ENCODE results near the gene OSCP1. TPM values are rescaled to one million over a fixed set of nuclear protein-coding genes. Genes with fewer than 3 reads are reported as not detected.

OSCP1 gene
- total and polyA plus RNA-seq, 2 experiments from 2014 or later, result 2.2 to 2.6 TPM

DNA sequence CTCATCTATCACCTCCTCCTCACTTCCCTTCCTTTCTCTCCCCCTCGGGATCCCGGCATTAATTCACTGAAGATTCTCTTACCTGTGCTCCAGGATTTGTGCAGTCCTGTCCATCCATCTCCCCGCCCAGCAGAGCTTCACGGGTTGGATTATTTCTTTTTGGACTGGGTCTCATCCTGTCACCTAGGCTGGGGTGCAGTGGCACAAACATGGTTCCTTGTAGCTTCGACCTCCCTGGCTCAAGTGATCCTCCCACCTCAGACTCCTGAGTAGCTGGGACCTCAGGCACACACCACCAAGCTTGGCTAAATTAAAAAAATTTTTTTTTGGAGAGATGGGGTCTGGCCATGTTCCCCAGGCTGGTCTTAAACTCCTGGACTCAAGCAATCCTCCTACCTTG is 44.7 kb upstream of the OSCP1 start:
- Histone ChIP-seq H3K4me3 (no peak overlapping the region), H3K4me2 (no peak overlapping the region), H3K79me2 (replicated peaks; ENCODE audit: insufficient read depth) (no peaks in the 10 kb centered on the region), H4K20me1 (replicated peaks; ENCODE audit: insufficient read depth) (no peaks in the 10 kb centered on the region), H3K36me3 (ENCODE audit: insufficient read depth) (no peaks in the 10 kb centered on the region), H2AFZ (no peak overlapping the region), H3F3A (replicated peaks; ENCODE audit: low read depth) (no peaks in the 10 kb centered on the region), H3K27ac (ENCODE audit: low read depth) (no peak overlapping the region), H3K27me3 (ENCODE audit: insufficient read depth) (no peaks in the 10 kb centered on the region), H3K9me2 (ENCODE audit: insufficient read depth) (no peaks in the 10 kb centered on the region), H3K4me1 (ENCODE audit: insufficient read depth) (no peaks in the 10 kb centered on the region)
- Mint-ChIP-seq H3K9me3 (no peaks in the 10 kb centered on the region), H3K4me3 (no peak overlapping the region), H3K4me1 (peaks cover under 1% of the 10 kb centered on the region; the same call in 1 of the 3 replicates), H3K27me3 (ENCODE audit: insufficient read depth, low read depth, poor library complexity) (peaks cover 12% of the 10 kb centered on the region), H3K36me3 (ENCODE audit: low read depth) (no peaks in the 10 kb centered on the region), H3K27ac (no peak overlapping the region)
- no peak for DNase-seq (ENCODE audit: low spot score)
- TF ChIP-seq STAT1 (IDR thresholded peaks at IDR 0.05; ENCODE audit: unreplicated experiment) (no peak), CREB1 (CRISPR knock-in tag; IDR thresholded peaks at IDR 0.05; ENCODE audit: low read depth) (no peak), EZH2phosphoT487 (IDR thresholded peaks at IDR 0.05; ENCODE audit: unreplicated experiment) (no peak), ZNF114 (CRISPR knock-in tag; IDR thresholded peaks at IDR 0.05) (no peak), POLR2AphosphoS5 (IDR thresholded peaks at IDR 0.05; ENCODE audit: low read depth) (no peak), ZNF331 (CRISPR knock-in tag; IDR thresholded peaks at IDR 0.05; ENCODE audit: low read depth) (no peak), JUNB (IDR thresholded peaks at IDR 0.05; ENCODE audit: unreplicated experiment) (no peak), EZH2 (IDR thresholded peaks at IDR 0.05; ENCODE audit: low read depth, unreplicated experiment) (no peak), NANOG (IDR thresholded peaks at IDR 0.05; ENCODE audit: borderline replicate concordance) (no peak)
- TF ChIP-seq, protein P1, sequence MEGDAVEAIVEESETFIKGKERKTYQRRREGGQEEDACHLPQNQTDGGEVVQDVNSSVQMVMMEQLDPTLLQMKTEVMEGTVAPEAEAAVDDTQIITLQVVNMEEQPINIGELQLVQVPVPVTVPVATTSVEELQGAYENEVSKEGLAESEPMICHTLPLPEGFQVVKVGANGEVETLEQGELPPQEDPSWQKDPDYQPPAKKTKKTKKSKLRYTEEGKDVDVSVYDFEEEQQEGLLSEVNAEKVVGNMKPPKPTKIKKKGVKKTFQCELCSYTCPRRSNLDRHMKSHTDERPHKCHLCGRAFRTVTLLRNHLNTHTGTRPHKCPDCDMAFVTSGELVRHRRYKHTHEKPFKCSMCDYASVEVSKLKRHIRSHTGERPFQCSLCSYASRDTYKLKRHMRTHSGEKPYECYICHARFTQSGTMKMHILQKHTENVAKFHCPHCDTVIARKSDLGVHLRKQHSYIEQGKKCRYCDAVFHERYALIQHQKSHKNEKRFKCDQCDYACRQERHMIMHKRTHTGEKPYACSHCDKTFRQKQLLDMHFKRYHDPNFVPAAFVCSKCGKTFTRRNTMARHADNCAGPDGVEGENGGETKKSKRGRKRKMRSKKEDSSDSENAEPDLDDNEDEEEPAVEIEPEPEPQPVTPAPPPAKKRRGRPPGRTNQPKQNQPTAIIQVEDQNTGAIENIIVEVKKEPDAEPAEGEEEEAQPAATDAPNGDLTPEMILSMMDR (conservative IDR thresholded peaks at IDR 0.05; ENCODE audit: low read depth in 2 of 2), result no peak
- TF ChIP-seq, protein P2, sequence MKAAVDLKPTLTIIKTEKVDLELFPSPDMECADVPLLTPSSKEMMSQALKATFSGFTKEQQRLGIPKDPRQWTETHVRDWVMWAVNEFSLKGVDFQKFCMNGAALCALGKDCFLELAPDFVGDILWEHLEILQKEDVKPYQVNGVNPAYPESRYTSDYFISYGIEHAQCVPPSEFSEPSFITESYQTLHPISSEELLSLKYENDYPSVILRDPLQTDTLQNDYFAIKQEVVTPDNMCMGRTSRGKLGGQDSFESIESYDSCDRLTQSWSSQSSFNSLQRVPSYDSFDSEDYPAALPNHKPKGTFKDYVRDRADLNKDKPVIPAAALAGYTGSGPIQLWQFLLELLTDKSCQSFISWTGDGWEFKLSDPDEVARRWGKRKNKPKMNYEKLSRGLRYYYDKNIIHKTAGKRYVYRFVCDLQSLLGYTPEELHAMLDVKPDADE (IDR thresholded peaks at IDR 0.05), result no peak
- TF ChIP-seq, protein P3, sequence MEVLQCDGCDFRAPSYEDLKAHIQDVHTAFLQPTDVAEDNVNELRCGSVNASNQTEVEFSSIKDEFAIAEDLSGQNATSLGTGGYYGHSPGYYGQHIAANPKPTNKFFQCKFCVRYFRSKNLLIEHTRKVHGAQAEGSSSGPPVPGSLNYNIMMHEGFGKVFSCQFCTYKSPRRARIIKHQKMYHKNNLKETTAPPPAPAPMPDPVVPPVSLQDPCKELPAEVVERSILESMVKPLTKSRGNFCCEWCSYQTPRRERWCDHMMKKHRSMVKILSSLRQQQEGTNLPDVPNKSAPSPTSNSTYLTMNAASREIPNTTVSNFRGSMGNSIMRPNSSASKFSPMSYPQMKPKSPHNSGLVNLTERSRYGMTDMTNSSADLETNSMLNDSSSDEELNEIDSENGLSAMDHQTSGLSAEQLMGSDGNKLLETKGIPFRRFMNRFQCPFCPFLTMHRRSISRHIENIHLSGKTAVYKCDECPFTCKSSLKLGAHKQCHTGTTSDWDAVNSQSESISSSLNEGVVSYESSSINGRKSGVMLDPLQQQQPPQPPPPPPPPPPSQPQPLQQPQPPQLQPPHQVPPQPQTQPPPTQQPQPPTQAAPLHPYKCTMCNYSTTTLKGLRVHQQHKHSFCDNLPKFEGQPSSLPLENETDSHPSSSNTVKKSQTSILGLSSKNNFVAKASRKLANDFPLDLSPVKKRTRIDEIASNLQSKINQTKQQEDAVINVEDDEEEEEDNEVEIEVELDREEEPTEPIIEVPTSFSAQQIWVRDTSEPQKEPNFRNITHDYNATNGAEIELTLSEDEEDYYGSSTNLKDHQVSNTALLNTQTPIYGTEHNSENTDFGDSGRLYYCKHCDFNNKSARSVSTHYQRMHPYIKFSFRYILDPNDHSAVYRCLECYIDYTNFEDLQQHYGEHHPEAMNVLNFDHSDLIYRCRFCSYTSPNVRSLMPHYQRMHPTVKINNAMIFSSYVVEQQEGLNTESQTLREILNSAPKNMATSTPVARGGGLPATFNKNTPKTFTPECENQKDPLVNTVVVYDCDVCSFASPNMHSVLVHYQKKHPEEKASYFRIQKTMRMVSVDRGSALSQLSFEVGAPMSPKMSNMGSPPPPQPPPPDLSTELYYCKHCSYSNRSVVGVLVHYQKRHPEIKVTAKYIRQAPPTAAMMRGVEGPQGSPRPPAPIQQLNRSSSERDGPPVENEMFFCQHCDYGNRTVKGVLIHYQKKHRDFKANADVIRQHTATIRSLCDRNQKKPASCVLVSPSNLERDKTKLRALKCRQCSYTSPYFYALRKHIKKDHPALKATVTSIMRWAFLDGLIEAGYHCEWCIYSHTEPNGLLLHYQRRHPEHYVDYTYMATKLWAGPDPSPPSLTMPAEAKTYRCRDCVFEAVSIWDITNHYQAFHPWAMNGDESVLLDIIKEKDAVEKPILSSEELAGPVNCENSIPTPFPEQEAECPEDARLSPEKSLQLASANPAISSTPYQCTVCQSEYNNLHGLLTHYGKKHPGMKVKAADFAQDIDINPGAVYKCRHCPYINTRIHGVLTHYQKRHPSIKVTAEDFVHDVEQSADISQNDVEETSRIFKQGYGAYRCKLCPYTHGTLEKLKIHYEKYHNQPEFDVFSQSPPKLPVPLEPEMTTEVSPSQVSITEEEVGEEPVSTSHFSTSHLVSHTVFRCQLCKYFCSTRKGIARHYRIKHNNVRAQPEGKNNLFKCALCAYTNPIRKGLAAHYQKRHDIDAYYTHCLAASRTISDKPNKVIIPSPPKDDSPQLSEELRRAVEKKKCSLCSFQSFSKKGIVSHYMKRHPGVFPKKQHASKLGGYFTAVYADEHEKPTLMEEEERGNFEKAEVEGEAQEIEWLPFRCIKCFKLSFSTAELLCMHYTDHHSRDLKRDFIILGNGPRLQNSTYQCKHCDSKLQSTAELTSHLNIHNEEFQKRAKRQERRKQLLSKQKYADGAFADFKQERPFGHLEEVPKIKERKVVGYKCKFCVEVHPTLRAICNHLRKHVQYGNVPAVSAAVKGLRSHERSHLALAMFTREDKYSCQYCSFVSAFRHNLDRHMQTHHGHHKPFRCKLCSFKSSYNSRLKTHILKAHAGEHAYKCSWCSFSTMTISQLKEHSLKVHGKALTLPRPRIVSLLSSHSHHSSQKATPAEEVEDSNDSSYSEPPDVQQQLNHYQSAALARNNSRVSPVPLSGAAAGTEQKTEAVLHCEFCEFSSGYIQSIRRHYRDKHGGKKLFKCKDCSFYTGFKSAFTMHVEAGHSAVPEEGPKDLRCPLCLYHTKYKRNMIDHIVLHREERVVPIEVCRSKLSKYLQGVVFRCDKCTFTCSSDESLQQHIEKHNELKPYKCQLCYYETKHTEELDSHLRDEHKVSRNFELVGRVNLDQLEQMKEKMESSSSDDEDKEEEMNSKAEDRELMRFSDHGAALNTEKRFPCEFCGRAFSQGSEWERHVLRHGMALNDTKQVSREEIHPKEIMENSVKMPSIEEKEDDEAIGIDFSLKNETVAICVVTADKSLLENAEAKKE (CRISPR knock-in tag; IDR thresholded peaks at IDR 0.05), result no peak
- TF ChIP-seq, protein P4, sequence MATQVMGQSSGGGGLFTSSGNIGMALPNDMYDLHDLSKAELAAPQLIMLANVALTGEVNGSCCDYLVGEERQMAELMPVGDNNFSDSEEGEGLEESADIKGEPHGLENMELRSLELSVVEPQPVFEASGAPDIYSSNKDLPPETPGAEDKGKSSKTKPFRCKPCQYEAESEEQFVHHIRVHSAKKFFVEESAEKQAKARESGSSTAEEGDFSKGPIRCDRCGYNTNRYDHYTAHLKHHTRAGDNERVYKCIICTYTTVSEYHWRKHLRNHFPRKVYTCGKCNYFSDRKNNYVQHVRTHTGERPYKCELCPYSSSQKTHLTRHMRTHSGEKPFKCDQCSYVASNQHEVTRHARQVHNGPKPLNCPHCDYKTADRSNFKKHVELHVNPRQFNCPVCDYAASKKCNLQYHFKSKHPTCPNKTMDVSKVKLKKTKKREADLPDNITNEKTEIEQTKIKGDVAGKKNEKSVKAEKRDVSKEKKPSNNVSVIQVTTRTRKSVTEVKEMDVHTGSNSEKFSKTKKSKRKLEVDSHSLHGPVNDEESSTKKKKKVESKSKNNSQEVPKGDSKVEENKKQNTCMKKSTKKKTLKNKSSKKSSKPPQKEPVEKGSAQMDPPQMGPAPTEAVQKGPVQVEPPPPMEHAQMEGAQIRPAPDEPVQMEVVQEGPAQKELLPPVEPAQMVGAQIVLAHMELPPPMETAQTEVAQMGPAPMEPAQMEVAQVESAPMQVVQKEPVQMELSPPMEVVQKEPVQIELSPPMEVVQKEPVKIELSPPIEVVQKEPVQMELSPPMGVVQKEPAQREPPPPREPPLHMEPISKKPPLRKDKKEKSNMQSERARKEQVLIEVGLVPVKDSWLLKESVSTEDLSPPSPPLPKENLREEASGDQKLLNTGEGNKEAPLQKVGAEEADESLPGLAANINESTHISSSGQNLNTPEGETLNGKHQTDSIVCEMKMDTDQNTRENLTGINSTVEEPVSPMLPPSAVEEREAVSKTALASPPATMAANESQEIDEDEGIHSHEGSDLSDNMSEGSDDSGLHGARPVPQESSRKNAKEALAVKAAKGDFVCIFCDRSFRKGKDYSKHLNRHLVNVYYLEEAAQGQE (IDR thresholded peaks at IDR 0.05; ENCODE audit: unreplicated experiment), result no peak
- no peak for ATAC-seq
